ENCODE results near the gene CYP46A1. TPM values are rescaled to one million over a fixed set of nuclear protein-coding genes. Genes with fewer than 3 reads are reported as not detected.

Gene CYP46A1
- total RNA-seq, 4 donors from 2014 or later, result 0.13 to 2.5 TPM; not detected in 2

- TF ChIP-seq POLR2A (IDR thresholded peaks at IDR 0.05) (no peak), CTCF (IDR thresholded peaks at IDR 0.05) (no peak)
- Histone ChIP-seq H3K4me1 (no peaks in the 10 kb centered on the region), H3K27me3 (no peaks in the 10 kb centered on the region), H3K36me3 (no peaks in the 10 kb centered on the region), H3K4me3 (no peak overlapping the region), H3K9me3 (no peaks in the 10 kb centered on the region), H3K27ac (no peak overlapping the region)
- peak in 1 of 3 donors; percentile 21 for DNase-seq
These were observed 12.8 kb downstream of the CYP46A1 start for GRCh38 chr14:99696929-99697328.

- DNase-seq, result peak in 1 of 3 donors; percentile 8
- TF ChIP-seq CTCF (IDR thresholded peaks at IDR 0.05) (no peak), POLR2A (IDR thresholded peaks at IDR 0.05) (no peak)
- peaks cover 0 to 3% (median 2%) of the 10 kb centered on the region in 4 donors for H3K9me3 ChIP-seq
- no peaks in the 10 kb centered on the region for H3K36me3 ChIP-seq
- H3K4me1 ChIP-seq, result no peaks in the 10 kb centered on the region
- no peaks in the 10 kb centered on the region for H3K27me3 ChIP-seq
- no peak overlapping the region for H3K4me3 ChIP-seq
- no peak overlapping the region for H3K27ac ChIP-seq
These were observed 14.1 kb downstream of the CYP46A1 start for GRCh38 chr14:99698236-99698635.

GRCh38 chr14:99698642-99699041 lies 14.5 kb downstream of the CYP46A1 start:
- H3K27me3 ChIP-seq, result no peaks in the 10 kb centered on the region
- H3K4me3 ChIP-seq, result no peak overlapping the region
- no peak overlapping the region for H3K27ac ChIP-seq
- peak in 1 of 3 donors; percentile 17 for DNase-seq
- peaks cover 0 to 7% (median 2%) of the 10 kb centered on the region in 4 donors for H3K9me3 ChIP-seq
- H3K36me3 ChIP-seq, result no peaks in the 10 kb centered on the region
- TF ChIP-seq CTCF (IDR thresholded peaks at IDR 0.05), result no peak
- no peak for TF ChIP-seq POLR2A (IDR thresholded peaks at IDR 0.05)
- H3K4me1 ChIP-seq, result no peaks in the 10 kb centered on the region

- H3K4me1 ChIP-seq, result no peaks in the 10 kb centered on the region
- DNase-seq, result peak in 1 of 3 donors; percentile 11
These were observed 15.1 kb downstream of the CYP46A1 start for GRCh38 chr14:99699085-99699760.

GRCh38 chr14:99699861-99700260 lies 15.8 kb downstream of the CYP46A1 start:
- peak in 1 of 3 donors; percentile 10 for DNase-seq
- H3K27me3 ChIP-seq, result no peaks in the 10 kb centered on the region
- H3K9me3 ChIP-seq, result peaks cover 0 to 9% (median 2%) of the 10 kb centered on the region in 4 donors
- no peak for TF ChIP-seq POLR2A (IDR thresholded peaks at IDR 0.05)
- TF ChIP-seq CTCF (IDR thresholded peaks at IDR 0.05), result no peak
- no peak overlapping the region for H3K27ac ChIP-seq
- no peak overlapping the region for H3K4me3 ChIP-seq
- no peaks in the 10 kb centered on the region for H3K4me1 ChIP-seq
- H3K36me3 ChIP-seq, result no peaks in the 10 kb centered on the region

More at GRCh38 chr14:99699085-99699760, 15.1 kb downstream of the CYP46A1 start:
- Histone ChIP-seq H3K27me3 (no peaks in the 10 kb centered on the region), H3K27ac (no peak overlapping the region), H3K4me3 (no peak overlapping the region), H3K9me3 (peaks cover 0 to 9% (median 2%) of the 10 kb centered on the region in 4 donors), H3K36me3 (no peaks in the 10 kb centered on the region)
- no peak for TF ChIP-seq CTCF (IDR thresholded peaks at IDR 0.05)
- TF ChIP-seq POLR2A (IDR thresholded peaks at IDR 0.05), result no peak

All from Peyer's patch (tissue), 4 donors.